ENCODE measurements around the gene HMGB4. TPM values are rescaled to one million over a fixed set of nuclear protein-coding genes. Genes with fewer than 3 reads are reported as not detected.

HMGB4 gene
- polyA plus RNA-seq, 1 of the 3 experiments (the other 2 are of a cell fraction) = not detected

DNA sequence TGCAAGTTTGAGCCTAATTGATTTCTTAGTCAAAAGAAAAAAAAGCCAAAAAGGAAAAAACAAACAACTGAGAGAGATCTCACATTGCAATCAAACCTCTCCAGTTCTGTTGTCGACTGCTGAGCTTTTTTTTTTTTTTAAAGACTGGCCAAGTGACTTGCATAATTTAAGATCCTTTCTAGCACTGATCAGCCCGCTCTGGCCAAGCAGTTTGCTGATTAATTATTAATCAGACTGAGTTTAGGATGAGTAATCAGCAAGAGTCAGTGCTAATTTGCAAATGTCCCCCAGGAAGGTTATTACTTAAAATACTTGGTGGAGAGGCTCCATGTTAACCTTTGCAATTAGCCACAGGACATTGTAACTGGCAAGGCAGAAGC, 39.3 kb downstream of the HMGB4 start (continued):
- TF ChIP-seq IRF3 (IDR thresholded peaks at IDR 0.05; ENCODE audit: low read depth, low read length) (no peak), USF2 (IDR thresholded peaks at IDR 0.05; ENCODE audit: borderline replicate concordance, low read depth, low read length) (no peak), GABPA (IDR thresholded peaks at IDR 0.05; ENCODE audit: low read depth) (no peak), NRF1 (IDR thresholded peaks at IDR 0.05; ENCODE audit: low read depth, low read length) (no peak), RCOR1 (IDR thresholded peaks at IDR 0.05; ENCODE audit: low read length) (no peak), EZH2phosphoT487 (IDR thresholded peaks at IDR 0.05; ENCODE audit: borderline replicate concordance, low read depth) (no peak)
- TF ChIP-seq, protein P1, sequence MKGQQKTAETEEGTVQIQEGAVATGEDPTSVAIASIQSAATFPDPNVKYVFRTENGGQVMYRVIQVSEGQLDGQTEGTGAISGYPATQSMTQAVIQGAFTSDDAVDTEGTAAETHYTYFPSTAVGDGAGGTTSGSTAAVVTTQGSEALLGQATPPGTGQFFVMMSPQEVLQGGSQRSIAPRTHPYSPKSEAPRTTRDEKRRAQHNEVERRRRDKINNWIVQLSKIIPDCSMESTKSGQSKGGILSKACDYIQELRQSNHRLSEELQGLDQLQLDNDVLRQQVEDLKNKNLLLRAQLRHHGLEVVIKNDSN (IDR thresholded peaks at IDR 0.05; ENCODE audit: borderline replicate concordance, low read depth) = no peak

DNA sequence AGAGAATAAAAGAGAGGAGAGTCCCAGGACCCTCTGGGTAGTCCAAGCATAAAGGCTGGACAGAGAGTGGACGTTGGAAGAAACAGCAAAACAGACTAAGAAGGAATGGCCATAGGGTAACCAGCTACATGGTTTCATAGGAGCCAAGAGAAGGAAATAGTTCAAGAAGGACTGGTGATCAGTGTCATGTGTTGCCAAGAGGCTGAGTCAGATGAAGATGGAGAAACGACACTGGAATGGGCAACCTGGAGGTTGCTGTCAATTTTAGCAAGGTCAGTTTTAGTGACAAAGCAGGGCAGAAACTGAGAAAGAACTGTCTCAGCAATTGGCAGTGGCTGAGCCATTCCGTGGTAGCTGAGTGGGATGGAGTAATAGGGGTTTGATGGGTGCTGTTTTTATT, 41.4 kb downstream of the HMGB4 start:
- no peak overlapping the region for H3K9ac ChIP-seq
- POLR2A ChIA-PET = no interaction called here
- H3K36me3 ChIP-seq (replicated peaks in 1 of 2; ENCODE audit: control insufficient read depth in 1 of 2, insufficient read depth in 2 of 2, low read length in 1 of 2) = no peaks in the 10 kb centered on the region
- H3K27ac ChIP-seq (ENCODE audit: low read depth in 2 of 2, low read length in 1 of 2) = no peak overlapping the region
- H3K27me3 ChIP-seq (ENCODE audit: insufficient read depth) = no peaks in the 10 kb centered on the region
- no peaks in the 10 kb centered on the region for H4K20me1 ChIP-seq (ENCODE audit: insufficient read depth)
- WGBS (ENCODE audit: low lambda C conversion rate) = 25% methylated on average over 3 of the region's 3 CpGs
- no peaks in the 10 kb centered on the region for H3K9me3 ChIP-seq
- no peak overlapping the region for H2AFZ ChIP-seq (ENCODE audit: low read depth)
- no peak overlapping the region for H3K4me2 ChIP-seq
- no peaks in the 10 kb centered on the region for H3K9me2 ChIP-seq
- H3F3A ChIP-seq (replicated peaks; ENCODE audit: insufficient read depth) = no peaks in the 10 kb centered on the region
- no peak for DNase-seq
- H3K79me2 ChIP-seq (ENCODE audit: insufficient read depth) = no peaks in the 10 kb centered on the region
- CTCF ChIA-PET = interaction anchor here (1.1 kb wide), 1 partner anchor 208 kb away, joined by 3 read pairs; no protein-coding TSS in a partner anchor
- peaks cover 0 to 3% of the 10 kb centered on the region in 2 experiments; a peak in 2 of 4 replicates for H3K4me1 ChIP-seq (ENCODE audit: control insufficient read depth in 1 of 2, insufficient read depth in 2 of 2, low read depth in 1 of 2, low read length in 1 of 2)
- TF ChIP-seq JUND (IDR thresholded peaks at IDR 0.05) (no peak), TAF1 (IDR thresholded peaks at IDR 0.05; ENCODE audit: borderline replicate concordance, low read depth, low read length) (no peak), MEF2A (IDR thresholded peaks at IDR 0.05; ENCODE audit: borderline replicate concordance, low read depth) (no peak), TEAD4 (IDR thresholded peaks at IDR 0.05; ENCODE audit: borderline replicate concordance, insufficient read depth) (no peak), GABPA (IDR thresholded peaks at IDR 0.05; ENCODE audit: low read depth) (no peak), POLR2AphosphoS5 (IDR thresholded peaks at IDR 0.05; ENCODE audit: low read depth, low read length) (no peak), FOSL2 (IDR thresholded peaks at IDR 0.05; ENCODE audit: borderline replicate concordance, low read depth) (no peak), NFIC (IDR thresholded peaks at IDR 0.05; ENCODE audit: borderline replicate concordance) (no peak), MXI1 (IDR thresholded peaks at IDR 0.05; ENCODE audit: low read depth, low read length) (no peak), USF2 (IDR thresholded peaks at IDR 0.05; ENCODE audit: borderline replicate concordance, low read depth, low read length) (no peak), CHD2 (IDR thresholded peaks at IDR 0.05; ENCODE audit: low read length, partially characterized antibody) (no peak), SMC3 (IDR thresholded peaks at IDR 0.05; ENCODE audit: low read depth, low read length) (no peak), PBX3 (IDR thresholded peaks at IDR 0.05) (no peak), FOXJ3 (CRISPR knock-in tag; IDR thresholded peaks at IDR 0.05) (no peak), YY1 (IDR thresholded peaks at IDR 0.05; ENCODE audit: low read depth) (no peak), FOXM1 (IDR thresholded peaks at IDR 0.05; ENCODE audit: low read depth) (no peak)
- TF ChIP-seq, protein P1 (IDR thresholded peaks at IDR 0.05; ENCODE audit: borderline replicate concordance, low read depth) = no peak
- no peak overlapping the region for H3K4me3 ChIP-seq (ENCODE audit: low read depth in 2 of 2, low read length in 1 of 2)

Data from SK-N-SH (cell line).